Measurements from ENCODE around the gene SH3BP2. TPM values are rescaled to one million over a fixed set of nuclear protein-coding genes. Genes with fewer than 3 reads are reported as not detected.
"Not testable (repeated sequence)": the region's sequence is repeated elsewhere in the genome, so short reads cannot be mapped to it uniquely, and the experiment has no call there.

SH3BP2 gene
- total and polyA plus RNA-seq, 8 donors: 34.9 to 113 (median 52.4) TPM

- TF ChIP-seq CTCF (IDR thresholded peaks at IDR 0.05): no peak
- H3K27me3 ChIP-seq: no peaks in the 10 kb centered on the region
- peaks cover 0 to 19% of the 10 kb centered on the region in 2 donors for H3K4me1 ChIP-seq
- H3K4me3 ChIP-seq: no peak overlapping the region
- intact Hi-C loops (cut with DNase I): no loop called here
- DNase-seq: peak in 1 of 4 donors; percentile 27
- H3K27ac ChIP-seq: peak overlapping the region in 1 of 2 donors; percentile 63
- no peaks in the 10 kb centered on the region for H3K9me3 ChIP-seq
- no peaks in the 10 kb centered on the region for H3K36me3 ChIP-seq
- no peak for ATAC-seq
Observed at GRCh38 chr4:2771264-2771663, 21.6 kb upstream of the SH3BP2 start.

DNA sequence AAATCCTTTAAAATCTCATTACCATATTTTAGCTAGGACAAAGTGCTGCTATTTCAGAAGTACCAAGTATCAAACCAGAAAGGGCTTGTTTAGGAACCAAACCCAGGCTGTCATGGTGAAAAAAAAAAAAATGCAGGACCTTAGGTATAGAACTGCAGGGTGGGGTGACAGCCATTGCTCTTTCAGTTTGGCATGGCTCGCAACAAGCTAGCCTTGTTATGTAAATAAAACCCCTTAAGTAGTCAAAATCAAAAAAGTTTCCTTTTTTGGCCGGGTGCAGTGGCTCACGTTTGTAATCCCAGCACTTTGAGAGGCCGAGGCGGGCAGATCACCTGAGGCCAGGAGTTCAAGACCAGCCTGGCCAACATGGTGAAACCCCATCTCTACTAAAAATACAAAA, 12.2 kb upstream of the SH3BP2 start:
- H3K4me1 ChIP-seq; H3K4me3 ChIP-seq; H3K36me3 ChIP-seq; DNase-seq; H3K27me3 ChIP-seq; H3K27ac ChIP-seq; H3K9me3 ChIP-seq; ATAC-seq; intact Hi-C loops (cut with DNase I): not testable (repeated sequence)

- intact Hi-C loops (cut with DNase I): no loop called here
- H3K9me3 ChIP-seq: peaks cover 0 to 2% of the 10 kb centered on the region in 2 donors
- TF ChIP-seq CTCF (IDR thresholded peaks at IDR 0.05): no peak
- ATAC-seq (no peak), DNase-seq (no peak)
- H3K27ac ChIP-seq: no peak overlapping the region
- no peaks in the 10 kb centered on the region for H3K36me3 ChIP-seq
- peaks cover 0 to 15% of the 10 kb centered on the region in 2 donors for H3K4me1 ChIP-seq
- no peaks in the 10 kb centered on the region for H3K27me3 ChIP-seq
- no peak overlapping the region for H3K4me3 ChIP-seq
Observed at GRCh38 chr4:2781911-2782310, 11.0 kb upstream of the SH3BP2 start.

DNA sequence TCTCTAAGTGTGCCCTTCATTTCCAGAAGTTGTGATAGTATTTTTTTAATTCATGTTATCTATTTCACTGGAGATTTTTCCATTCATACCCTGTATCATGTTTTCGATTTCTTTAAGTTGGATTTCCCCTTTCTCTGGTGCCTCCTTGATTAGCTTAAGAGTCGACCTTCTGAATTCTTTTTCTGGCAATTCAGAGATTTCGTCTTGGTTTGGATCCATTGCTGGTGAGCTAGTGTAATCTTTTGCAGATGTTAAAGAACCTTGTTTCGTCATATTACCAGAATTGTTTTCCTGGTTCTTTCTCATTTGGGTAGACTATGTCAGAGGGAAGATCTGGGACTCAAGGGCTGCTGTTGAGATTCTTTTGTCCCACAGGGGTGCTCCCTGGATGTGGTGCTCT, 9.1 kb upstream of the SH3BP2 start:
- TF ChIP-seq CTCF (IDR thresholded peaks at IDR 0.05): no peak
- no peaks in the 10 kb centered on the region for H3K27me3 ChIP-seq
- H3K36me3 ChIP-seq: no peaks in the 10 kb centered on the region
- peaks cover 0 to 34% of the 10 kb centered on the region in 2 donors for H3K4me1 ChIP-seq
- no peak for ATAC-seq
- no peak overlapping the region for H3K27ac ChIP-seq
- H3K9me3 ChIP-seq: peaks cover 0 to 2% of the 10 kb centered on the region in 2 donors
- DNase-seq: no peak
- intact Hi-C loops (cut with DNase I): no loop called here
- H3K4me3 ChIP-seq: no peak overlapping the region

DNA sequence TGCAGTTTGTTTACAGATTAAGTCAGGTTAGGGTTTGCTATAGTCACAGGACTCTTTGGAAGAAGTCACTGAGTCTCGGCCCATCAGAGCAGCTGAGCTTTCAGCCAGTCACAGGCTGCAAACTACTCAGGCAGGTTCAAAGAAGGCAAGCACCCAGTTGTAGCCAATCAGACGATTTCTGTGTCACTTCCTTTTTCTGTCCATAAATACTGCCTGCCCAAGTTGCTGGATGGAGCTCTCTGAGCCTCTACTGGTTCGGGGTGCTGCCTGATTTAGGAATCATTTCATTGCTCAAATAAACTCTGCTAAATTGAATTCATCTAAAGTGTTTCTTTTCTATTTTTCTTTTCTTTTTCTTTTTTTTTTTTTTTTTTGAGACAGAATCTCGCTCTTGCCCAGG, 7.3 kb upstream of the SH3BP2 start:
- Histone ChIP-seq H3K27ac (no peak overlapping the region), H3K4me3 (no peak overlapping the region), H3K9me3 (peaks cover 0 to 2% of the 10 kb centered on the region in 2 donors), H3K36me3 (no peaks in the 10 kb centered on the region), H3K4me1 (peaks cover 0 to 50% of the 10 kb centered on the region in 2 donors), H3K27me3 (no peaks in the 10 kb centered on the region)
- no peak for TF ChIP-seq CTCF (IDR thresholded peaks at IDR 0.05)
- no peak for DNase-seq
- ATAC-seq: peak; percentile 24
- intact Hi-C loops (cut with DNase I): no loop called here

DNA sequence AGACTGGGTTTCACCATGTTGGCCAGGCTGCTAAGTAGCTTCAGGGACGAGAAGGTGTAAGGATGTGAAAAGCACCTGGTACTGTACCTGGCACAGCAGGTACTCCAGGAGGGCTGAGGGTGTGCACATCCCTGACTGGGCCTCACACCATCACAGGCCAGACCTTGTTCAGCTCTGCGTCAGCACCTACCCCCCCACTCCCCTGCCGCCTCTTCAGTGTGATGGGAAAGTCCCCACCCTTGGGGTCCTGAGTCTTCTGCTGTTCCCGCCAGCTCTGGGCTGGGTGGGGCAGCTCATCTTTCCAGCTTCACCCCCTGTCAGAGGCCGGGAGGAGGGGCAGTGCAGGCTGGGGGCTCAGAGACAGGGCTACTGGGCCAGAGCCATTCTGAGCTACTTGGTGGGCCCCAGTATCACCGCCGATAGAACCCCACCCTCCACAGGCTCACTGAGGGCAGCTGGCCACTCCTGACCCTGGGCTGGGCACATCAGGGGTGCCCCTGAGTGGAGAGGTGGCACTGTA, 6.7 kb upstream of the SH3BP2 start:
- intact Hi-C loops (cut with DNase I): no loop called here
- no peak for TF ChIP-seq CTCF (IDR thresholded peaks at IDR 0.05)
- no peak for DNase-seq
- Histone ChIP-seq H3K4me3 (no peak overlapping the region), H3K4me1 (peaks cover 0 to 56% of the 10 kb centered on the region in 2 donors), H3K9me3 (peaks cover 0 to 2% of the 10 kb centered on the region in 2 donors), H3K27me3 (no peaks in the 10 kb centered on the region), H3K27ac (peak overlapping the region in 1 of 2 donors; percentile 81), H3K36me3 (no peaks in the 10 kb centered on the region)
- no peak for ATAC-seq
